AG08396 (cell line): Measurements from ENCODE around the gene DPP10.
"Not testable (repeated sequence)": the region's sequence is repeated elsewhere in the genome, so short reads cannot be mapped to it uniquely, and the experiment has no call there.

ENCODE experiments used
- DNase-seq: peaks from one replicate; pipeline ENCODE4 v3.0.0; 2012; ENCODE audit warnings: low spot score, mixed read lengths

DPP10 gene

DNA sequence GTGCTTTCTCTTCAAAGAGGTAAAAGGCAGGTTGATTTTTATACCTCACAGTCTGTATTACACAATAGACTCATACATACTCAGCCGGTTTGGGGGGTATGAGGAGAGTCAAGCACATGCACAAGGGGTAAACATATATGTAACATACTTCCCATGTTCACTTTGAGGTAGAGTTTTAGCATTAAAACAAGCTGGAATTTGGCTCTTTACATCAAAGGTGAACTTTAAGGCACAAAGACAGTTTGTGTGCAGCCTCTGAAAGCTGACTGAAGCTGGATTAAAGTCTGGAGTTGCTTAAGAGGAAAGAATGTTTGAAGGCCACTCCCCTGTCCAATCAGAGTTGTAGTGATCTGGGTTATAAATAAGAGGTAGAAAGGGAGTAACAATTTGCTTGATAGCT is 282.0 kb downstream of the DPP10 start:
- DNase-seq = no peak

DNA sequence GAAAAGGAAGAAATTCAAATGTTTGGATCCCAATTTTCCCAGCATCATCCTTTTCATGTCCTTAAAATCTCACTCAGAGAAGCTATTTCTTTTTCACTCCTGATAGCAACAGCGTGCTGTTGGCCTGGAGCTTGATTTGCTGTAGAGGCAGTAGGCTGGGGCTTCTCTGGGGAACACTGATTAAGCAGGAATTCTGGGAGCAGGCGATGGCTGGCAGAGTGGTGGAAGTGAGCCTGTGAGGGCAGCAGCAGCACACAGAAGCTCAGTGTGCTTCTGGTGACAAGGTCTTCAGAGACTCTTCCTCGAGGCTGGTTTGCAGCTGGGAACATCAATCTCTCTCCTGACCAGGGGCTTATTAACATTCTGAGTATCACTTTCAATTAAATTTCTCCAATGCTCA is 284.6 kb downstream of the DPP10 start:
- DNase-seq = no peak

DNA sequence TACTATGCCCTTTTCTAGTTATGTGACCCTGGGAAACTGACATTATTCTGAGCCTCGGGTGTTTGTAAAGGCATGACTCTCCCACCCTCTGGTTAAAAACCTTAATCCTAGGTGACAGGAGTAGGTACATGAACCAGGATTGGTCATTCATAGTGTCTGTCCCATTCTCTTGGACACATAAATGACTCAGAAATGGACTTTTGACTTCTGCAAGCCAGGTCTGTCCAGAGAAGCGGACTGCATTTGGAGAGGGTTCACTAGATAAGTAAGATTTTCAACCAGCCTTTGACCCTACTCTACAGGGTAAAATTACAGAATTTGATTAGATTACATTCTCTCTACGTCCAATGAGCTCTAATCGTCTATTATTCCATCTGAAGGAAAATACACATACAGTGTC is 285.9 kb downstream of the DPP10 start:
- DNase-seq = no peak

DNA sequence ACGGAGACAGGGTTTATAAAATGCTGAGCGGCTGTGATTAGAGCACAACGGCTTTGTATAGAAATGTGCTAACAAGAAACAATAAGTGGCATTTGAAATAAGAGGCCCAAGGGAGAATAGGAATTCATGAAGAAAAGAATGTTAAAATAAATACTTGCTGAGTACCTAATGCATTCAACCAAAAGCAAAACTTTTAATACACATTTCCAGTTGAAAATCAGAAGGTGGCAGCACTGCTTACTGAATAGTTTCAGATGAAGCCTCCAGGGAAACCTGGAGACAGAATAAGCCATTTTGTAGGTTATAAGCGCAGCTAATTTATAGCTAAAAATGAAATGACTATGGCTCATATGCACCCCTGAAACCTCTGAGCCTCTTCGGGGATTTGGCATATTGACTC is 286.6 kb downstream of the DPP10 start:
- DNase-seq = no peak

DNA sequence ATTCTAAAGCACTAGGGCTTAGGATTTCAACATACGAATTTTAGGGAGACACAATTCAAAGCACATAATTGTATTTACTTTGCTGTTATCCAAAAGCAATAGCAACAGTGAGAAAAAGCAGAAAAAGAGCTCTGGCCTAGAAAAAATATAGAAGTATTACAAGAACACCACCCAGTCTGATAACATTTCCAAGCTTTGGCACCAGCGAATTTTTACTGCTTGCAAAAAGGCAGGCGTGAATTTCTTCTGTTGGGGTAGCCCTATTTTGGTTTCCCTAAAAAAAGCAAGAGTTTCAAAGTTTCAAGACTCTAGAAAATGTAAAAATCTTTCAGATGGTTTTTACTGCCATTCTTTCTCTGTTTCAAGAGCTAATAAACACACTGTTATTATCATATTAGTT is 292.7 kb downstream of the DPP10 start:
- no peak for DNase-seq

DNA sequence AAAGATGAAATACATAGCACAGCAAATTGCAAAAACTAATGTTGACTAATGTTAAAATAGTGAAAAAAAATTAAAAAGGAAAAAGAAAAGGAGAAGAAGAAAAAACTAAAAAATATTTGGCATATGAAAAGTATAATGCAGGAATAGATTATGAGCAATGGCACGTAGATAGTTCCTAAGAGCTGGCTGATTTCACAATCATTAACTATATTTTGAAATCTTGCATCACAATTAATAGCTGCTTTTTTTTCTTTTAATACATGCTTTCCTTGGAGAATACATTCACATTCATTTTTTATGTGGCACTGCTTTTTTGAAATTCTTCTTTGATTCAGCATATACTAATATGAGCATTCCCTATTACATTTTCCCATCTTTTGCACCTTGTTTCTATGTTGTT is 299.8 kb downstream of the DPP10 start:
- no peak for DNase-seq

DNA sequence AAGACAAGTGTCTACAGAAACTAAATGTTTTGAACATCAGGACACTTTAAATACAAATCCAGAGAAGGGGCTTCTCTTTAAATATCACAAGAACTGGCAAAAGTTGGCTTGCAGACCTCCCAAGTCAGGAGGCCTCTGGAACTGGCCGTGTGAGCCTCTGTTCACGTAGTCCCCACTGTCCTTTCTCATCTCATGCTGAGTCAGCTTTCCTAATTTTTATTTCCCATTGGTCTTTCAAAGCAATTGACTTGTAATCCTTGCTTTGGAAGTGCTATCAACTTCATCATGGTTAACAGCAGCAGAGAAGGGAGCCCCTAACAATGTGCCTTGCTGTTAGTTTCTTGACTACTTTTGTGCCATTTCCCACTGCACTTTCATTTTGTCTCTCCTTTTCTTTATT is 303.3 kb downstream of the DPP10 start:
- DNase-seq = no peak

DNA sequence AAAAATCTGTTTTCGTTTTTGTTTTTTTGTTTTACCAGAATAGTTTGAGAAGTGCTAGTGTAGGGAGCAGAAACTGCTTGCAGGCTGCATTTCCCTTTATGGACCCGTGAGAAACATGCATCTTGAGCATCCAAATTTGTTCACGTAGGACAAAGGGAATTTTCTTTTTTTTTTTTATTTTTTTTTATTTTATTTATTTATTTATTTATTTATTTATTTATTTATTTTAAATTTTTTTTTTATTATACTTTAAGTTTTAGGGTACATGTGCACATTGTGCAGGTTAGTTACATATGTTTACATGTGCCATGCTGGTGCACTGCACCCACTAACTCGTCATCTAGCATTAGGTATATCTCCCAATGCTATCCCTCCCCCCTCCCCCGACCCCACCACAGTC is 305.7 kb downstream of the DPP10 start:
- not testable (repeated sequence) for DNase-seq

DNA sequence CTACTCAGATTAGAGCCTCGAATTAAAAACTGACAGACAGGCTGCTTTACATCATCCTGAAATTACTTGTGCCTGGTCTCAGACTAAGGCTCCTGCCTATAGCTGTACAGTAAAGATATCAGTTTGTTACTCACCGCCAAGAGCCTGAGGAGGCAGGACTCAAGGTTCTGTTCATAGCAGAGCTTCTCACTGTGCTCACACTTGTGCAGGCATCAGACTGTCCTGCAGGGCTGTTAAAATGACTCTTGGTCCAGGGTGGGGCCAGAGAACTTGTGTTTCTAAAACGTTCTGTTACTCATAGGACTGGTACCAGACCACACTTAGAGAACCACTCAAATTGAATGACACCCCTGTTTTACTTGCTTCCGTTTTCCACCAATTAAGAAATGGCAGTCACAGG is 310.0 kb downstream of the DPP10 start:
- DNase-seq = no peak

DNA sequence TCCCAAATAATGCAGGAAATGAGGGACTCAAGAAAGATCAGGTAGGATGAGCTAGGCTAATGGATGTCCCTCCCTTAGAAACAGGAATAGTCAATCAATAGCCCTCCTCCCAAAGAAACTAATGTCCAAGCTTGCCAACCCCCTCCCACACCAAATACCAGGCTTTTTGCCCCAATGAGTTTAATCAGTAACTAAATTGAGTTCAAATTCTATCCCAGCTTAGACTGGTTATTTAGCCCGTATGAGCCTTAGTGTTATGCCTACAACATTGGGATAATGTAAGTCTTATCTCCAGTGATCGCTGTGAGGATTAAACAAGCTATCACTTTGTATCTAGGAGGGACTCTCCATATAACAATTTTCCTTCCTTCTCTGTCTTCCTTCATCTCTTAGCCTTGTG is 310.7 kb downstream of the DPP10 start:
- DNase-seq = no peak

DNA sequence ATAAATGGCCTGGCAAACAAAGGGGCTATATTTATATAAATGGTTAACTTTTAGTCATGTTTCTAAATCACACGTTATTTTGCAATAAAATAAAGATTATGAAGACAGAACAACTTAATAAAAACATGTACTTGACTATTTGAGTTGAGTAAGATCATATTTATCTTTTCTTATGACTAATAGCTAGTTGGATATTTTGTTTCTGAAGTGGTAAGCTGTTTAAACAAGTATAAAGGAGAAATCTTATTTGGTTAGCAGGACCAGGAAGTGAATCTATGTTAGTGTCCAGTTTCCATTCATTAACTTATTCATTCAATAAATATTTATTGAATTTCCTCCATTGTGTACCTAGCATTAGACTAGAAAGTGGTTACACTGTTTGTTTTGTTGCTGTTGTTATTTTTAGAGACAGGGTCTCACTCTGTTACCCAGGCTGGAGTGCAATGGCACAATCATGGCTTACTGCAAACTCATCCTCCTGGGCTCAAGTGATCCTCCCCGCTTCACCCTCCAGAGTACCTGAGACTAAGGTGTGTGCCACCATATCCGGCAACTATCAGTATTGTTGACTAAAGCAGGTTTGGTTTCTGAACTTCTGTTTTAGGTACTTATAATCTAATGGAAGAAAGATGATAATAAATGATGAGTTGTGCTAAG is 312.6 kb downstream of the DPP10 start:
- DNase-seq = no peak

DNA sequence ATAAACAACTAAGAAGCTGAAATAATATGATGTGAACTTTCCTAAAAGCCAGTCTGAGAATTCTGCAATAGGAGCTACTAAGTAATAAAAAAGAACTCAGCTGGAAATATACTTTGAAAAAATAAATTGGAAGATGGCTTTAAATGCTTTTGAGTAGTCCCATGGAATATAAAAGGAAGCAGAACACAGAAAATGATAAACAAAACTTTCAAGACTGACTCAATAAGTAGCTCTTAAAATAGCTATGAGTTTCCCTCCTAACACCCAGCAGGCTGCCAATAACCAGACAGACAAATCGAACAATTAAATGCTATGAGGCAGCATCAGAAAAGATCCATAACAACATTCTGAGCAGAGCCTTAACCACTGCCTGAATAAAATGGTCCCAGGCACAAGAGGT is 319.9 kb downstream of the DPP10 start:
- DNase-seq = no peak

DNA sequence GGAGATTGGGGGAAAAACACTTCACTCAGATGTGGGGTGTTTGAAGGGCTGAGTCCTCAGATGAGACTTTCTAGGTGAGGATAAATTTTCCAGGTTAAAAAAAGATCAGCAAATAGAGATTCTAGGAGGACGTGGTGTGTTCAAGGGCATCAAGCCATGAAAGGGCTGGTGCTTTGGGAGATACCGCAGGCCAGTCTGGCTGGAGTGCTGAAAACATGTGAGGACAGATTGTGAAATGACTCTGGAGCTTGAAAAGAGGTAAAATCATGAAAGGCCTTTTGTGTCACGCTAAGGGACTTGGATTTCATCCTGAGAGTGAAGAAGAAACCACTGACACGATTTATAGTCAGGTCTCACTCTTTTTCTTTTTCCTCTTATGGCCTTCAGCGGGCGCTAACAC is 320.5 kb downstream of the DPP10 start:
- DNase-seq = no peak

DNA sequence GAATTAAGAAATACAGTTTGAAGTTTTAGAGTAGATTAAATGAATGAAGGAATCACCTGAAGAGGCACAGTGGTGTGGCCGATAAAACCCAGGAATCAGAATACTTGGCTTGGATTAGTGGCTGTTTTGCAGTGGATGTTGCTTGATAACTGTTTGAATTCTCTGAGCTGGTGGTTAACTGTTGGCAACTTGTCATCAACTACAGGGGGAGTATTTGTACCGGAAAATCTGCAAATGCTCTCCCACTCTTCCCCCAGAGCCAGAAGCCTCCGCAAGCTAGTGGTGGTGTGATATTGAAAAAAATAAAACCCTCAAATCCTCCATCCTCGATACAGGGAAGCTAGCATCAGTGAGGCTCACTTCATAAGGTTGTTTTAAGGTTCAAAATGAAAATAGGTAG is 326.7 kb downstream of the DPP10 start:
- no peak for DNase-seq

DNA sequence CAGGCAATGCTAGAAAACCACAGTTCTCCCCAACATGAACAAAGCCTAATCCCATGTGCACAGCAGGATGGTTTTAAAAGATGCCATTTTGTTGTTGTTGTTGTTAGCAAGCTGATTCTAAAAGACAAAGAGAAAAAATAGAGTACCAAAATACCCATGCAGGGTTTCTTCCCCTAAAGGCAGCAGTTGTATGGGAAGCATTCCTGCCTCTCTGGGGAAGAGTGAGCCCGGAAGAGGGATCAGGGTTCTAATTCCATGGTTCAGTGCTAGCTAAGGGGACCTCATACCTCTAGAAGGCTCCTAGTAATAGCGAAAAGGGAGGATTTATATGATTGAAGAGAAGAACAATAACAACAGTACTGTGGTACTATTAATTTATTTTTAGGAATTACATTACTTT is 327.6 kb downstream of the DPP10 start:
- DNase-seq = no peak

DNA sequence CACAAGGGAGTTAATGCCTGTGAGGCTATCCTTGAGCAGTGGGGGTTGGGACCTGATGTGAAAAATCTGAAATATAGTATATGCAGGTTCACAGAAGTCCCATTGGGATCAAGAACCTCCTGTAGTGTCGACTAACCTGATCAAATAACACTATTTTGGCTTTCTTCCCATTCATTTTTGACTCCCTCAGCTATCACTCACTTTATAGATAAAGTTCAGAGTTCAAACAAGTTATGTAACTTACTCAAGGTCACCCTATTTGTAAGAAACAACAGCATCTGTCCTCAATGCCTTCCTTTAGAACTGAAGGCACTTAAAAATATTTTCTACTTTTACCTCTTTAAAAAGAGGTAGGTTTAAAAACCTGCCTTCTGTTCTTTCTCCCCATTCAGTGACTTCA is 341.6 kb downstream of the DPP10 start:
- DNase-seq = no peak

DNA sequence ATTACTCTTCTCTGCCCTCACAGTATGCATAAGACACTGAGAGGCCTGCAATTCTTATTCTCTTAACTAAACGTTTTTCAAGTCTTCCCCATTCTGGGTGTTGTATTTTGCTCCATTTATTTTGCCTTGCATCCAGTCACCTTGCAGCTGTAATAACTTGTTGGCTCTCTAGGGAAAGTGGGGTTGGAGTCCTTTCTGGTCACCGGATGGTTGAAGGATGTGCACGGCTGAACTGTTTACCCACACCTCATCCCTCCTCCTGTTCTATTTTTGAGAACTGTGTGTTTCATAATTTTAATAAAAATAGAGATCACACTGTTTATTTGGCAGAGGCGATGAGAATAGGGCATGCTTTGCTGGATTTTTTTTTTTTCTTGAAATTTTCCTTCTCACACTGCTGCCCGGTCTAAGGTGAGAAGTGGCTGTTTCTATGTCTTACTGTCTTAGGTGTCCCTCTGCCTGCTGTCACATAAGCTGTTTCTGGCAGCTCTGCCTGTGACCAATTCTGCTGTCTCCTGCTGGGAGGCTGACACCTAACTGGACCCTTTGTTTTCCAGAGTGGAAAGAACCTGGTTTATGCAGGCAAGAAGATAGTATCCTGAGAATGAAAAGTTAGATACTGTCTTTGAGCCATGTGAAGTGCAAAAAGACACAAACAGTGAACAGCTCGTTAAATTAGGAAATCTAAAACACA is 342.6 kb downstream of the DPP10 start:
- DNase-seq = no peak

DNA sequence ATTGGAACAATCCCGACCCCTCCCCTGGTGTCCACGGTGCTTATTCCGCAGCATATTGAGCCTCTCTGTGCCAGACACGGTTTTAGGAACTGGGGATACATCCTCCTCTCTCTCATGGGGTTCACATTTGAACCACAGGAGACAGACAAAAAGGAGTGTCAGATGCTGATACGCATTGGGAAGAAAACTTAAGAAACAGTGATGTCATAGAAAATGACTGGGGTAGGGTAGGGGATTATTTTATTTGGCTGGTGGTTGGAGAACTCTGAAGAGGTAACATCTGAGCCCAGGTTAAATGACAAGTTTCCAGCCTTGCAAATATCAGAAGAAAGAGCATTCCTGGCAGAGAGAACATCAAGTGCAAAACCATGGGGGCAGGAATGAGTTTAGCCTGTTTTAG is 344.5 kb downstream of the DPP10 start:
- DNase-seq = no peak

DNA sequence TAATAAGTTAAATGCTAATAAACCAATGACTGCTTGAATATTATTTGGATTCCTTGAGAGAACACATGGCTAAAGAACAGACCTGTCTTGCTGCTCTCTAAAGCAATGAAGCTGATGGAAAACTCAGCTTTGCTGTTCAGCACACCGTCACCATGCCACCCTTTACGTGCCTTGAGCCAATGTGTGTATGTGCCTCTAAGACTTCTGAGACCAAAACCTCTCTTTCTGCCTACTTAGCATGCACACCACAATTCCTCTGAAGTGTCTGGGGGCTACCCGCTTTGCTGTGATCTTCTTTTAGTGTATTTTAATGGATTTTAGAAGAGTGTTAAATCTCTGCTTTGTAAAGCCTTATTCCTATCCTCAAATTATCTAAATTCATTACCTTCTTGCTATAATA is 345.0 kb downstream of the DPP10 start:
- no peak for DNase-seq

DNA sequence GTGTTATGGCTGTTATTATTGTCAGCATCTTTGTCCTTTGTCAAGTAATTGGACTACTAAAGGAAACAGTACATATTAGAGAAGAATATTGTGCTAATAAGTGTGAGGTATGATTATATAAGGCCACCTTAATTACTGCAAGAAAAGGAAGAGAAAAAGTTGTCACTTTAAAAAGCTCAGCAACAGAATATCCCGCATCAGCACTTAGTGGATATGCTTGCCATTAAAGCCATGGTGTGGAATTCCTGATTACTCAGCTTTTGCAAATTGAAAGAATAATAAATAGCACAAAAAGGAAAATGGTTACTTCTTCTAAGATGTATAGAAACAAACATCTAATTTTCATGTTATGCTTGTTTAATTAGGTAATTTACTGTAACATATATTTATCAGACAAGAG is 347.5 kb downstream of the DPP10 start:
- no peak for DNase-seq

DNA sequence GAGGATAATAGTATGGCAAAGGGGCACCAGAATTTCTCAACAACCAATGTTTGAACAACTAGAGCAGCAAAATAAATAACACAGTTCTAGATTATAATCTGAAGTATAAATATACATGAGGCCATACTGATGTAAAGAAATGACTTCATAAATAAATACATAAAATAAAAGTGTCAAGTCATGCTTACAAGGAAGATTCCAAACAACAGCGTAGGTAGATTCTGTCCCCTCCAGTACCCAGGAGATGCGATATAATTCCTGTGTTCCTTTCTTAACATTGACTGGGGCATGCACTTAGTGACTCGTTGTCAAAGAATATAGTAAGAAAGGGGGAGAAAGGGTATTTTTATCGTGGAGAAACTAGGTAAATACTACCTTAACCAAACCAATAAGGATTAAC is 355.1 kb downstream of the DPP10 start:
- DNase-seq = no peak

DNA sequence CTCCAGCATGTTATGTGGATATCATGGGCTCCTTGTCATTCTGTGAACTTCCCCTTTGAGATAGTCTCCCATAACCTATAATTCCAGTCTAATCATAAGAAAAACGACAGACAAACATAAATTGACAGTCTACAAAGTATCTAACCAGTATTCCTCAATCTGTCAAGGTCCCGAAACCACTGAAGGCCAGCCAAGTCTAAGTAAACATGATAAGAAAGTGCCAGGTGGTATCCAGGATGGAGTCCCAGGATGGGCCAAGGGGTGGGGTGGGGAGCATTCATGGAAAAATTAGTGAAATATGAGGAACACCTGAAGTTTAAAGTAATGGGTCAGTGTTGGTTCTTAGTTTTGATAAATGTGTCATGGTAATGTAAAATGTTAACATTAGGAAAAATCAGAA is 355.5 kb downstream of the DPP10 start:
- DNase-seq = no peak

DNA sequence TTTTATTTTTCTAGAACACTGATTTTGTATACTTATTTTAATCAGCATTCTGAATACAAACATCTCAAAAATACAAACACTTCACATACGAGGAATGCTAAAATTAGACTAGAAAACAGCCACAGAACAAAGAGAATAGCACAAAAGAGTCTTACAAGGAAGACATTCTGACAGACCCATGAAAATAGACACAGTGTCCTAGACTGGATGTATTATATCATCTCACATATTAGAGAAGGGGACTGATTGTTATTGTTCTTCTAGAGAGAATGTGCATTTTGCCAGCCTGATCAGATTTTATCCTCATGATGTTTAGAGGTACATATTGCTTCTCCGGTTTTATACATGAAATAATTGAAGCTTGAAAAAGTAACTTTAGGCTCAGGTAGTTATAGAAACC is 357.9 kb downstream of the DPP10 start:
- no peak for DNase-seq

DNA sequence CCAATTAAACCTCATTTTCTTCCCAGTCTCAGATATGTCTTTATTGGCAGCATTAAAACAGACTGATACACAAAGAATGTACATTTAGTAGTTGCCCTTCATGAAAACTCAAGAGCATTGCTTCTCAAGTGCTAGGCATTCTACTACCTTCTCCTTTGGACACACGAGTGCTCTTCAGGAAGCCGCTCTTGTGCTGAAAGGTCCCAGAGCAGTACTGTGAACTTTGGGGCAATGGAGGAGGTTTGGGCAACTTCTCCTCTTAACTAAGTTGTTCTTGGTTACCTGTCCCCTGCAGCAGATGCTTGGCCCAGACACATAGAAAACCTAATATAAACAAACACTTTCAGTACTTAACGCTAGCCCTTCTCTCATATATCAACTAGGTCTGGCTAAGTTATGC is 362.8 kb downstream of the DPP10 start:
- DNase-seq = no peak
